HG03175 (cell line): ENCODE data around the gene SPPL3.

ENCODE experiments used
- ATAC-seq: cut with Tn5 transposase; IDR thresholded peaks from one replicate; pipeline ENCODE4 v1.9.1; 2021; ENCODE audit warnings: mild to moderate bottlenecking, moderate library complexity; ENCODE audit not compliant: unreplicated experiment

SPPL3 gene

DNA sequence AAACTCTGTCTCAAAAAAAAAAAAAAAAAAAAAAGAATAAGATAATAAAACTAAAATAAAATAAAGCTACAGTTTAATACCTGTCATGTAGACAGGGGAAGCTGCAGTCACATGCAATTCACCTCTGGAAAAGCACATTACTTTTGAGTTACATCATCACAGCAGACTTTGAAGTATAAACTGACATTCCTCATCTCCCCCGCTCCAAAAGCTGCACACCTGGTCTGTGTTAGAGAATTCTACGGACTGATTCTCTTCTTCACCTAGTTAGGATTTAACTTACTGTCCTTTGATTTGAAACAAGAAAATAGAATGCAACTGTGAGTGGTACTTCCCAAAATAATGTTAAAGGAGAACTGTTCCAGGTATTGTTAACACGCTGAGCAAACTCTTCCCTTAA, 25.1 kb downstream of the SPPL3 start:
- ATAC-seq = no peak

DNA sequence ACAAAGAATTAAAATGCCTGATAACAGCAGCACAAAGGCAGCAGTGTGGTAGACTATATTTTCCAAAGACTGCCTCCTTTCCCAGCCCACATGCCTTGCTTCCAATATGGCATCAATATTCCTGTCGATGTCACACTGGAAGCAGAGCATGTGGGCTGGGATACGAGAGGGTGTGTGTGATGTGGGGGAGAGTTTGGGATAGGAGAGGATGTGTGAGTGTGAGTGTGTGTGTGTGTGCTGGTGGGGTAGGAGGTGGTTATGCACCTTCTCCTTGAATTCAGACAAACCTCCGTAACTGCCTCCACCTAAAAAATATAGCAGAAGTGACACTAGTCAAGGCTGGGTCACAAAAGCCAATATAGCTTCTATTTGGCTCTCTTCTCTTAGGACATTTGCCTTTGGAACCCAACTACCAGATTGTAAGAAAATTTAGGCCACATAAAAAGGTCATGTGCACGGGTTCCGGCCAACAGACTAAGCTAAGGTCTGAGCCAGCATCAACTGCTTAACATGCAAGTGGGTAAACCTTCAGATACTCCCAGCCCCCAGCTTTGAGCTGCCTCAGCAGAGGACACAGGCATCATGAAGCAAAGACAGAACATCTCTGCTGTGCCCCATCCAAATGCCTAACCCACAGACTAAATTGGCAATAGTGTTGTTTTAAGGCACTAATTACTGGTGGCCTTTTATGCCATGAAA, 29.5 kb downstream of the SPPL3 start:
- ATAC-seq = no peak

DNA sequence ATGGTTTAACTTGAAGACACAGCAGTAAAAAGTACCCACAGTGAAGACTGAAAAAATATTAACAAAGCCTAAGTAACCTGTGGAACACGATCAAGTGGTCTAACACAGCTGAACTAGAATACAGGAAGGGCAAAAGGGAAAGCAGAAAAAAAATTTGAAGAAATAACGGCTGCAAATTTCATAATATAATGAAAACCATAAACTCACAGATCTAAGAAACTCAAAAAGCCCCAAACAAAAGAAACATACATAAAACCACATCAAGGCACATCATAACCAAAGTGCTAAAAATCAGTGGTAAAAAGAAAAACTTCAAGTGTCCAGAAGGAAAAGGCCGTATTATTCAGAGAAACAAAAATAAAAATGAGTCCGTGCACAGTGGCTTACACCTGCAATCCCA, 30.9 kb downstream of the SPPL3 start:
- ATAC-seq = no peak

DNA sequence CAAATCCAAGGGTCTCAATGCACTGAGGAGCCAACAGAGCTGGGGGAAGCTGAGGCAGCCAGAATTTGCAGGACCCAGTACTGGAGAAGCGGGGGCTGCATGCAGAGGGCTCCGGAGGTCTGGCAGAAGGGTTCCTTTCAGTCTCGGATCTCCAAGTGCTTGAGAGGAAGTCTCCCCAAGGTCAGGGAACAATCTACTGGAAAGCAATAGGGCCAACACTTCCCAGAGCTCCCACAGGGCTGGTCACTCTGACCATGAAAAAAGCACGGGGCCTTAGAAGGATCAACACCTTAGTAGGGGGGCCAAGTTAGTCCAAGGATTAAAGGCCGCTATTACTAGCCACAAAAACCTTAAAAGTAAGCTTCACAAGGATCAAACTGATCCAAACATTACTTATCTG, 31.7 kb downstream of the SPPL3 start:
- ATAC-seq = no peak

DNA sequence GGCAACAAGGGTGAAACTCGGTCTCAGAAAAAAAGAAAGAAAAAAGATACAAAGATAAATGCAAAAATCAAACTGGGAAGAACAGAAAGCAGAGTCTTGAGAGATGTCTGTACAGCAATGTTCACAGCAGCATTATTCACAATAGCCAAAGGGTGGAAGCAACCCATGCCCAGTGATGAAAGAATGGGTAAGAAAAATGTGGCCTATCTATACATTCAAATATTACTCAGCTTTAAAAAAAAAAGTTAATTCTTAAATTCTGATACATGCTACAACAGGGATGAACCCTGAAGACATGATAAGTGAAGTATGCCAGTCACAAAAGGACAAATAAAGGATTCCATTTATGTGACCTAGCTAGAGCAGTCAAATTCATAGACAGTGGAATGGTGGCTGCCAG, 33.7 kb downstream of the SPPL3 start:
- no peak for ATAC-seq

DNA sequence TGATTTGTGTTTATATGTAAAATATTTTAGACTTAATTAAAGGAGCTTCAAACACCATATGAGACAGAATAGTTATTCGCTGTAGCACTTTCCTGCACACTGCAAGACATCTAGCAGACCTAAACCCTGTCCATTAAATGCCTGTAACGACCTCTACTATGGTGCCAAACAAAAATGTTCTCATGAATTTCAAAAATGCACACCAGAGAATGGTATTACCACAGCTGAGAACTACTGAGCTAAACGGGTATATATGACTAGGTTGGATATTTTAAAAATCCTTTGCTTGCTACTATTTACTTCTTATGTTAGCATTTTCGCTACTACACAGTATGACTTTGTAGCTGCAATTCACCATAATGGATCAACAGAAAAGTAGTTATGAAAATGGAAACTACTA, 34.8 kb downstream of the SPPL3 start:
- ATAC-seq = no peak

DNA sequence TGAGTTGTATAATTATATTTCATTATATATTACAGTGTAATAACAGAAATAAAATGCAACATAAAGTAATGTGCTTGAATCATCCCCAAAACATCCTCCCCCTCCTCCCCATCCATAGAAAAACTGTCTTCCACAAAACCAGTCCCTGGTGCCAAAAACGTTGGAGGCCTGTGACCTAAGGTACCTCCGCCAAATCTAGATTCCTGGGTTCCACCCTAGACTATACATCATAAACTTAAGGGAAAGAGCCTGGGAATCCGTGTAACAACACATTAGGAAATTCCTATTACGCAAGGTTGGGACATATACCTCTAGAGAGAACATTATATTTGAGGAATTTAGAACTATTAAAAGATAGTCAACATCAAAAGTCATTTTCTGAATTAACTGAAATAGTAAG, 38.0 kb downstream of the SPPL3 start:
- ATAC-seq = no peak

DNA sequence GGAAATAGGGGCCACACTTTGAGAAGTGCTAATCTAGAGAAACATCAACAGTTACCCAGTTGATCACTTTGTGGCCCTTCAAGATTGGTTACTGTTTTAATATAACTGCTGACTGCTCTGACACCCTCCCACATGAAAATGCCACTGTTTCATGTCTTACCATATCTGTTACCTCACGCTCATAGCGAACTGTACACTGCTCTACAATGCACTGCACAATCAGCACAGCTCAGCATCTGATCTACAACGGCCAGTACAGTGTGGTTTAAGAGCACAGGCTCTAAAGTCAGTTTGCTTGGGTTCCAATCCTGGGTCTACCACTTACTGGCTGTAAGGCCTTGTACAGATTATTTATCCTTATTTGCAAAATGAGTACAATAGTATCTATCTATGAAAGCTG, 39.1 kb downstream of the SPPL3 start:
- ATAC-seq = no peak

DNA sequence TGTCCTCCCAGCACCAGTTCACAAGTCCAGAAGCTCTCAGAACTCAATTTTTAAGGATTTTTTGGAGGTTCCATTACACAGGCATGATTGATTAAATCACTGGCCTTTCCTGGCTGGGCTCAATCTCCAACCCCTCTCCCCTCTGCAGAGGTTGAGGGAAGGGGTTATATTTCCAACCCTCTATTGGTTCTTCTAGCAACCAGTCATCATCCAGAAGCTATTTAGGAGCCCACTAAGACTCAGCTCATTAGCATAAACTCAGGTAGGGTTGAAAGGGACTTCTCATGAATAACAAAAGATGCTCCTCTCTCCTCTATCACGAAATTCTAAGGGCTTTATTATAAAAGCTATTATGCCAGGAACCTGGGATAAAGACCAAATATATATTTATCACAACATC, 41.5 kb downstream of the SPPL3 start:
- no peak for ATAC-seq

DNA sequence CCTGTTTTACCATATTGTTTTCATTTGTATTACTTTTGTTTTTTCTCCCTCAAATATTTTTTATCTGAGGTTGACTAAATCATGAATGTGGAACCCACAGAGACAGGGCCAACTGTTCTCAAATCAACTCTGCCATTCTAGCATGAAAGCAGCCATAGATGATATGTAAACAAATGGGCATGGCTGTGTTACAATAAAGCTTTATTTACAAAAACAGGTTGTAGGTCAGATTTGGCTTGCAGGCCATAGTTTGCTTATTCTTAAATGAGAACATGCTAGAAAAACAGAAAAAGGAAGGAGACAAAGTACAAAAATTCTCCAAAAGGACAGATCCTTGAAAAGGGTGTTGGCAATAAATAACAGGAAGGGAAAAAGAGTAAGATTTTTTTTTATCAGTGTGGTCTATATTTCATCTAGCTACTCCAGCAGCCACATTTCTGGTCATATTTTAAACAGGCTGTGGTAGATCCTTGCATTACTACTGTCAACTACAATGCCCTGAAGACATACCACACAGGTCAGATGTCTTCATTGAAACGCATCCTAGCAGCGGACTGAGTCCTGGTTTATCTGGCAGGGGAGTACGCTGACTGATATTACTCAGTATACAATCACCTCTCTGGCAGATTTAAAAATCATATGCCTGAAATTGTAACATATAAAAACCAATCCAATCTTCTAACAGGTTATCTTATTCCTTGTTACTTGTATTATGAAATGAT, 42.9 kb downstream of the SPPL3 start:
- ATAC-seq = no peak

DNA sequence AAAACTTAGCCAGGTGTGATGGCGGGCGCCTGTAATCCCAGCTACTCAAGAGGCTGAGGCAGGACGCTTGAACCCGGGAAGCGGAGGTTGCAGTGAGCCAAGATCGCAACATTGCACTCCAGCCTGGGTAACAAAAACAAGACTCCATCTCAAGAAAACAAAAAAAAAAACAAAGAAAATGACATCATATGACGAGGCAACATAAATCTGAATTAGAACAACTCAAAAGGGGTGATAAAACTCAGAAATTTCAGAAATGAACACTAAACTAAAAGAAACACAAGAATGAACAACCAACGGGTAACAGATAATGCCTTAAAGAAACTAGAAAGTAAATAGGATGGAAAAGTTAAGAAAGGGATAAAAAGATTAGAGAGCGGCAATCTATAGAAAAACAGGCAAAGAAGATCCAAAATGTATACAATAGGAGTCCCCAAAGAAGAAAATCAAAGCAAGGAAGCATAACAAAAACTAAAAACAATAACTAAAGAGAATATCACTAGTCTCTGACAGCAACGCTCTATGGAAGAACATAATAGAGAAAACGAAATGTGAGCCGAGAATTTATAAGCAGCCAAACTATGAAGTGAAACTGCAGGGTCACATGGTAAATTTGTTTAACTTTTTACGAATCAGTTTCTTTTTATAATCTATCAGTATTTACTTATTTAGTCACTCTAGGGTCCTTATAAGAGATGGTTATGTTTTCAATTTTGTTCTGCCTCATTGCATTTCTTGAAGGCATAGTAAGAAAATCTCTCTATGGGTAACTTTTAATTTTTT, 45.7 kb downstream of the SPPL3 start:
- no peak for ATAC-seq

DNA sequence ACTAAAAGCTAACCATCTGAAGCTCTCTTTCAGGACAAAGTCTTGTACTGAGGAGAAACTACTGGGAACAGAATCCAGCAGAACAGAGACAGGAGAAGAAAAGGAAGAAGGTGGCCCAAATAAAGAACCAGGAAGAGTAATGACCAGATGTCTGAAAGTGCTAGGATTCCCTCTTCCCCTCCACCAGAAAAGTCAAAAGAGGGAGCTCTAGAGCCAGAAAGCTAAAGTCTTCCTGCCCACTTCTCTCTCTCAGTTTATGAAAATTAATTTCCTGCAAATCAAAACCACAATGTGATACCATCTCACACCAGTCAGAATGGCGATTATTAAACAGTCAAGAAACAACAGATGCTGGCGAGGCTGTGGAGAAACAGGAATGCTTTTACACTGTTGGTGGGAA, 47.2 kb downstream of the SPPL3 start:
- no peak for ATAC-seq

DNA sequence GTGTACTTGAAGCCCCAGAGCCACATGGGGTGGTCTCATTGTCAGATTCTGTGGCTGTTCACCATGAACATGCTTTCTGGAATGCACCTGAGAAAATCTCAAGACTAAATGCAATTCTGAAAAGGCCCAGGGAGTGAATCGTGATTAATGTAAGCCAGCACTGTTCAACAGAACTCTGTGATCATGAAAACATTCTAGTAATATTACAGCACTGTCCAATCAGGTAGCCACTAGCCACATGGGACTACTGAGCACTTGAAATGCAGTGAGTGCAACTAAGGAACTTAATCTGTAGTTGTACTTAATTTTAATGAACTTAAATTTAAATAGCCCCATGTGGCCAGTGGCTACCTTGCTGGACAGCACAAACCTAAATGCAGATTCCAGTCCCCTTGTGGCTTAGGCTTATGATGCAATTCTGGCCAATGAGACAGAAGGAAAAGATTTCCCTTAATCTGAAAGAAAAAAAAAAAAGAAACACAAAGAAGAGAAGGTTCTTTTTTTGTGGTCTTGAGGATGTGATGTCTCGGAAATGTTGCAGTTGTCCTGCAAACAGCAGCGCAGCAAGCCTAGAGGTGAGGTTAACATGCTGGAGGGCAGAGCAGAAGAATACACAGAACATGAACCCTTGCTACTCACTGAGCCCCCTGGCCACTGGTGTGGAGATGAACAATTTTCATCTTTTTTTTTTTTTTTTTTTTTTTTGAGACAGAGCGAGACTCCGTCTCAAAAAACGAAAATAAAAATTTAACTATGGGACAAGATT, 48.2 kb downstream of the SPPL3 start:
- ATAC-seq = no peak

DNA sequence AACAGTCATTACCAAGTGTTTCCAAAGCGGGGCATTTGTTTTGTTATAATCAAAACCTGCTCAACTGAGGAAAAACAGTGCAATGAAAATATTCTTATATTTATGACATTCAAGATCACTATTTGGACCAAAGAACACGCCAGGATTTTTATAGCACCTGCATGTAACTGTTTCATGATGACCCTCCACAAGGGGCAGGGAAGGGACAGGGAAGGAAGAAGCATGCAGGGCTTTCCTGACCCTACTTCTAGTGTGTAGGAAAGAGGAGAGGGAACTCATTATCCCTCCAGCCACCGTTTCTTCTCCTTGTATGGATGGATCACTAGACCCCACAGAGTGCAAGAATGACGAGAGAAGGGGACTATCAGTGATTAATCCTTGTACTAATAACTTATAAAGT, 49.4 kb downstream of the SPPL3 start:
- no peak for ATAC-seq

DNA sequence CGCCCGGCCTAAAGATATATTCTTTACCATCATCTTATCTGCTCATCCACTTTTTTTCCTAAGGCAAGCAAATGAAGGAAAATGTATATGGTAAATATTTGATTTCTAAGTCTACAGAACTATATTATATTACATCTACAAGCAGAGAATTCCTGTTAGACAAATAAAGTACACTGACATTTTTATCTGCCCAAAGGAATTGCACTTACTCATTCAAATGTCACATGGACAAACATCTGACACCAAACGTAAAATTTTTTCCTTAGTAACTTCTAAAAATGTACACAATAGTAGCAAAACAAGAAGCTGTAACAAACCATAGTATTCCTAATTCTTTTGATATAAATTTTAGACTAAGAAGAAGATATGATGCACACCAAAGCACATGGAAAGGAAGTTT, 51.0 kb downstream of the SPPL3 start:
- no peak for ATAC-seq

DNA sequence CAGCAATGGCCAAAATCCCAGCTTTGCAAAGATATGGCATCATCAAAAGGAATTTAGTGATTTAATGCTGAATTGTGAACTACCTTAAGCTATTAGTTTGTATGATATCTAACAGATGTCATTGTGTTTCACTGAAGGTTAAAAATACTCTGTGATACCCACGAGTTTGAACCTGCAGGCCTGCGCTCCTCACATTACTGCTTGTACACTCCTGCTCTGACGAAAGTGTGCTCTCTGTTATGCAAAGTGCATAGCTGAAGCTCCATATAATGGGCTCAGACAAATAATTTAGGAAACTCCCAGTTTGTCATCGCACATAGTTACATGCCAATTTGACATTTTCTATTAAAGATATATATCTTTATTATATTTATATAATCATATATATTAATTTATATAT, 52.2 kb downstream of the SPPL3 start:
- ATAC-seq = no peak

DNA sequence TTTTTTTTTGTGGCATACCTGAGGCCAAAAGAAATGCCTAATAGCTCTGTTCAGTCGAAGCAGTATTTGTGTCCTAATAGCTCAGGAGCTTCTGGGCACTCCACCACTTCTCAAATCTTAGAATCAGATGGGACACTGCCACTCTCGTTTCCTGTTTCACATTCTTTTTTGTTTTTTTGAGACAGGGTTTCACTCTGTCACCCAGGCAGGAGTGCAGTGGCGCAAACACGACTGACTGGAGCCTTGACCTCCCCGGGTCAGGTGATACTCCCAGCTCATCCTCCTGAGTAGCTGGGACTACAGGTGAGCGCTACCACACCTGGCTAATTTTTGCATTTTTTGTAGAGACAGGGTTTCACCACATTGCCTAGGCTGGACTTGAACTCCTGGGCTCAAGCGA, 52.7 kb downstream of the SPPL3 start:
- peak; percentile 62 for ATAC-seq

DNA sequence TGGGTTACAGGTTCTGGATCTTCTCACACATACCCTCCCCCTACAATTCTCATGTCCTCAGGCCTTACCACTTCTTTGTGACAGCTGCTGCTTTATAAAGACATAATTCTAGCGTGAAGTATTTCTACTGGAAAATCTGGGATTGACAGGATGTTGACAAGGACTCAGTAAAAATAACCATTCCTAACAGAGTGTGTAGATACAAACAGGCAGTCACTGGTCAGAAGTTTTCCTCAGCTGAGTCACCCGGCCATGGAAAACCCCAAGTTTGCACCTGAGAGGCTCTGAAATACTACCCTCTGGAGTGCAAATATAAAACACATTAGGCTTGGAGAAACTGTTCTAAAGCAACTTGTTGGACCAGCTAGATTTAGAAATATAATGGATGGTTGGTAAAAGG, 54.4 kb downstream of the SPPL3 start:
- ATAC-seq = no peak

DNA sequence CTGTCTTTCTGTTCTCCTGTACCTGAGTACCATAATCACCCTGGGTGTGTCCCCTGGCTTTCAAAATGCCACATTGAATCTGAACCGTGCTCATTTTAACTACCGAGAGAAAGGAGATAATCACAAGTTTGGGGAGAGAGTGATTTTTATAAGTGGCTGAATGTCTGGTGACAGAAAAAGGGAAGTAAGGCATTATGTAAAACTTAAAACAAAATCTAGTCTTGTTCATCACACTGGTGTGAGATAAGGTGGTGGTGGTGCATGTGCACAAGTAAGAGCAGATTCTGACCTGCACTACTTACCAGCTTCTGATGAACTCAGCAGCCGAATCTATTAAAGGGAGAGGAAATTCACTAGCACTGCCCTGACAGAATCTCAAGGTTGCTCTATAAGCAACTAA, 56.3 kb downstream of the SPPL3 start:
- ATAC-seq = peak; percentile 70

DNA sequence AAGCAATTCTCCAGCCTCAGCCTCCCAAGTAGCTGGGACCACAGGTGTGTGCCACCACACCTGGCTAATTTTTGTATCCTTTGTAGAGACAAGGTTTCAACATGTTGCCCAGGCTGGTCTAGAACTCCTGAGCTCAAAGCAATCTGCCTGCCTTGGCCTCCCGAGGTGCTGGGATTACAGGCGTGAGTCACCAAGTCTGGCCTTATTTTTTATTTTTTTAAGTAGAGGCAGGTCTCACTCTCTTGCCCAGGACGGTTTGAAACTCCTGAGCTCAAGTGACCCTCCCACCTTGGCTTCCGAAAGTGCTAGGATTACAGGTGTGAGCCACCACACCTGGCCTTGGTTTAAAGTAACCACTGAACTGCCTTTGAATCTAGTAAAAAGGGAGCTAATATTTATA, 56.8 kb downstream of the SPPL3 start:
- ATAC-seq = peak; percentile 2

DNA sequence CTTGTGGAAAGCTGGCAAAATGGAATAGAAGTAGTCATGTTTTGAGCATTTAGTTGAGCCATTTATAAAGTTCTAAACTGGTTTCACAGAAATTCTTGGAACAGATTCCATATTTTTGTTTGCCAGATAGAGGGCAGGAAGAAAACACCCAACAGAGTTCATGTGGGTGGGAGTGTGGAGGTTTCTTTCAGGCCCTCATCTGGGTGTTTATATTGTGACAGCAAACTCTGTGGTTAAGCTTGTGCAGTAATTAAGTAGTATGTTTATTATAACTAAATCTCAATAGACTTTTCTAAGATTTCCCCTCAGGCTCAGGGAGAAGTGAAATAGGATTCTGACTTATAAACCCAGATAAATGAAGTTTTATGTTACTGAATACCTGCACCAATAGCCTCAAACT, 57.4 kb downstream of the SPPL3 start:
- ATAC-seq = no peak
